ENCODE data around the gene CELSR2.

DNA sequence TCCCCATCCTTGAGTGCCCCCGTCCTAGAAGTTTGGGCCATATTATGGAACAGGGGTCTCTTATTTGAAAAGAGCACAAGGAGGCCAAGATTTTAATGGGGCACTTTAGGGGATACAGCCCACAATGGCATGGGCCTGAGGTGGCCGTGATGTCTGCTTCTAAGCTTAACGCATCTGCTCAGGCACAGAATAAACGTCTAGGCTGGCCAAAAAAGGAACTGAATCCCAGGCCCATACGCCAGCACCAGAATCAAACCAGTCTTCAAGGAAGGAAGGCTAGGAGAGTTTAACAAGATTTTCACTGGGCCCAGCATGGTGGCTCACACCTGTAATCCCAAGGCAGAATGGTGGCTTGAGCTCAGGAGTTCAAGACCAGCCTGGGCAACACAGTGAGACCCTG is 44.9 kb upstream of the CELSR2 start:
- TF ChIP-seq, protein P1, sequence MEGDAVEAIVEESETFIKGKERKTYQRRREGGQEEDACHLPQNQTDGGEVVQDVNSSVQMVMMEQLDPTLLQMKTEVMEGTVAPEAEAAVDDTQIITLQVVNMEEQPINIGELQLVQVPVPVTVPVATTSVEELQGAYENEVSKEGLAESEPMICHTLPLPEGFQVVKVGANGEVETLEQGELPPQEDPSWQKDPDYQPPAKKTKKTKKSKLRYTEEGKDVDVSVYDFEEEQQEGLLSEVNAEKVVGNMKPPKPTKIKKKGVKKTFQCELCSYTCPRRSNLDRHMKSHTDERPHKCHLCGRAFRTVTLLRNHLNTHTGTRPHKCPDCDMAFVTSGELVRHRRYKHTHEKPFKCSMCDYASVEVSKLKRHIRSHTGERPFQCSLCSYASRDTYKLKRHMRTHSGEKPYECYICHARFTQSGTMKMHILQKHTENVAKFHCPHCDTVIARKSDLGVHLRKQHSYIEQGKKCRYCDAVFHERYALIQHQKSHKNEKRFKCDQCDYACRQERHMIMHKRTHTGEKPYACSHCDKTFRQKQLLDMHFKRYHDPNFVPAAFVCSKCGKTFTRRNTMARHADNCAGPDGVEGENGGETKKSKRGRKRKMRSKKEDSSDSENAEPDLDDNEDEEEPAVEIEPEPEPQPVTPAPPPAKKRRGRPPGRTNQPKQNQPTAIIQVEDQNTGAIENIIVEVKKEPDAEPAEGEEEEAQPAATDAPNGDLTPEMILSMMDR (IDR thresholded peaks at IDR 0.05): no peak
- no peak for TF ChIP-seq POLR2A (IDR thresholded peaks at IDR 0.05)
